ENCODE results near the gene AP1G1.

The AP1G1 gene

GRCh38 chr16:71748226-71748625, 60.4 kb downstream of the AP1G1 start:
- DNase-seq = no peak

GRCh38 chr16:71746442-71747046, 62.1 kb downstream of the AP1G1 start:
- no peak for DNase-seq

GRCh38 chr16:71738855-71739254, 69.8 kb downstream of the AP1G1 start:
- DNase-seq = no peak

- DNase-seq = no peak
These were observed 71.1 kb downstream of the AP1G1 start for GRCh38 chr16:71737501-71737900.

GRCh38 chr16:71734511-71734910, 74.1 kb downstream of the AP1G1 start:
- DNase-seq = no peak

- no peak for DNase-seq
These were observed 76.0 kb downstream of the AP1G1 start for GRCh38 chr16:71732587-71732986.

GRCh38 chr16:71727551-71728324, 80.9 kb downstream of the AP1G1 start:
- DNase-seq = no peak

- DNase-seq = no peak
These were observed 81.9 kb downstream of the AP1G1 start for GRCh38 chr16:71726476-71727315.

- no peak for DNase-seq
These were observed 84.3 kb downstream of the AP1G1 start, which contains the start of gene PHLPP2 for GRCh38 chr16:71724320-71724751. TSS of gene PHLPP2 (minus strand) at chr16:71724701. CDS start at chr16:71714795, 9,906 bp downstream.

- peak; percentile 54 for DNase-seq
These were observed 84.9 kb downstream of the AP1G1 start for GRCh38 chr16:71723537-71724319.

GRCh38 chr16:71722801-71723536, 85.7 kb downstream of the AP1G1 start:
- peak; percentile 71 for DNase-seq

- no peak for DNase-seq
These were observed 87.4 kb downstream of the AP1G1 start for GRCh38 chr16:71721066-71721740.

- no peak for DNase-seq
These were observed 96.1 kb downstream of the AP1G1 start for GRCh38 chr16:71712501-71712900.

- no peak for DNase-seq
These were observed 96.8 kb downstream of the AP1G1 start for GRCh38 chr16:71711789-71712188.

GRCh38 chr16:71709229-71709781, 99.3 kb downstream of the AP1G1 start:
- no peak for DNase-seq

GRCh38 chr16:71708696-71709095, 99.9 kb downstream of the AP1G1 start:
- DNase-seq = no peak

- DNase-seq = no peak
These were observed 101.4 kb downstream of the AP1G1 start for GRCh38 chr16:71707199-71707598.

- DNase-seq = no peak
These were observed 102.6 kb downstream of the AP1G1 start for GRCh38 chr16:71706046-71706445.

- no peak for DNase-seq
These were observed 105.3 kb downstream of the AP1G1 start for GRCh38 chr16:71703333-71703732.

- no peak for DNase-seq
These were observed 107.8 kb downstream of the AP1G1 start for GRCh38 chr16:71700831-71701230.

- DNase-seq = no peak
These were observed 110.1 kb downstream of the AP1G1 start for GRCh38 chr16:71698491-71698890.

Measured in KG1 (cell line).